ENCODE results near the gene PHLDB2.

- no peak for TF ChIP-seq POLR2A (IDR thresholded peaks at IDR 0.05; ENCODE audit: low read length)
- no peak for TF ChIP-seq GATA1 (IDR thresholded peaks at IDR 0.05; ENCODE audit: low read depth, low read length)
Measured at GRCh38 chr3:111943533-111943932, 84.5 kb downstream of the PHLDB2 start.
